Activated T-helper 1 cell treated with Interleukin-2 at 50 U/mL for 16 hours (primary cell): ENCODE measurements around the gene TRABD2B.
"Not testable (repeated sequence)": the region's sequence is repeated elsewhere in the genome, so short reads cannot be mapped to it uniquely, and the experiment has no call there.

Experiments used
- DNase-seq: peaks from one replicate; pipeline ENCODE4 v3.0.0-alpha.2; 2020; ENCODE audit warnings: low read depth

The TRABD2B gene

GRCh38 chr1:47967864-47968555, 29.2 kb downstream of the TRABD2B start:
- DNase-seq = no peak

- DNase-seq = no peak
Observed at GRCh38 chr1:47965816-47966215, 31.4 kb downstream of the TRABD2B start.

GRCh38 chr1:47964636-47965035, 32.5 kb downstream of the TRABD2B start:
- no peak for DNase-seq

- no peak for DNase-seq
Observed at GRCh38 chr1:47963568-47964358, 33.4 kb downstream of the TRABD2B start.

DNA sequence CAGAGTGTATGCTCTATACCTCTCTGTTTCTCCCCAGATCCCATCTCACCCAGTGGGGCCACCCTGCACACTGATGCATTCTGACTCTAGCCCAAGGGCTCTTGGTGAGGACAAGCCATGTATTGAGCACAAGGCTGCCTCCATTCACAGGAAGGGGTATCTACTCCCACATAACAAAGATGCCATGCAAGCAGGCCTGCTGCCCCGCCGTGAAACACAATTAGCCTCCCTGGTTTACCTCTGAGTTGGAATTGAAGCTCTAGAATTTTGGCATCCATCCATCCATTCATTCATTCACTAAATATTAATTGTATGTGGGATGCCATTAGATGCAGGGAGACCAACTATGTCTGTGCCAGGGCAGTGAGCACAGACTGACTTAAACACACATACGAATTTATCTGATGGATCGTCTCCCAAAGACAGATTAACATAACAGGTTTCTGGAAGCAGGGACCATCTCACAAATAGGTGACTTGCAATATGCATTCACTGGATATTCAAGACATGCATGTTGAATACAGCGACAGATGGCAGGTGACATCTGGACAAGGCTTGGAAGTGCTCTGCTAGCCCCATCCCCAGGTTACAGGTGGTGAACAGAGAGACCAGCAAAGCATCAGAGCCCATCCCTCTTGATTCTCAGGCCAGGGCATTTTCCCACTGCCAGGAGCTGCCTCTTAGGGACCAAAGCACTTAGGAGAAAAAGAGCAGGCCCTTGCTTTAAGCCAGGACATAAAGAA, 34.3 kb downstream of the TRABD2B start:
- DNase-seq = no peak

- DNase-seq = not testable (repeated sequence)
Observed at GRCh38 chr1:47961835-47962234, 35.4 kb downstream of the TRABD2B start.

- not testable (repeated sequence) for DNase-seq
Observed at GRCh38 chr1:47956491-47956890, 40.7 kb downstream of the TRABD2B start.

GRCh38 chr1:47953661-47954060, 43.5 kb downstream of the TRABD2B start:
- DNase-seq = no peak

DNA sequence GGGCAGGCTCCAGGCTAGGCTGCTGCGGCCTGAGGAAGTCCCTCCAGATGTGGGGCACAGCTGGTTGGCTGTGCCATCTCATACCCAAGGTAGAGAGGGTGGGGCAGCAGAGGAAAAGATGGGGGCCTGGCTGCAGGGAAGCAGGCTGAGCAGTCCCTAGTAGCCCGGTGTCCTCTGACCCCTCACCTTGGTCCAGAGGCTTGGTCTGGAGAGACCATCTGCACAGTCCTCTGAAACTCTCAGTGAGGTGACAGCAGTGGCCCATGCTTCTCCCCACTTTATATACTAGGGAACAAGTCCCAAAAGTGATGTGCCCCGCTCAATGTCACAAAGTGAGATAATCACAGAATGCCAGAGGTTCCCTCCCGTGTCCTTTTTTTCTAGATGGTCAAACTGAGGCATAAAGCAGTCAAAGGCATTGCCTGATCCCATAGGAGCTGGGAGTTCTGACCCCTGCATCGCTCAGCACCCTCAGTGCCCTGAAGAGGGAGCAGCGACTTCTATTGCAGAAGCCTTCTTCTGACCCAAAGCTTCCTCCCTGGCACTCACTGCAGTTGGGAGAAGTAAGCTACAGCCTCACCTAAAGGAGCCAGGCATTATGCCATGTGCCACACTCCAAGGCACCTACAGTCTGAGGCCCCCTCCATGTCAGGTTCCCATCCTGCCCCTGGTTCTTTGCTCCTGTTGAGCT, 45.5 kb downstream of the TRABD2B start:
- DNase-seq = no peak

- DNase-seq = no peak
Observed at GRCh38 chr1:47951026-47951425, 46.2 kb downstream of the TRABD2B start.

GRCh38 chr1:47950471-47950870, 46.7 kb downstream of the TRABD2B start:
- DNase-seq = no peak

DNA sequence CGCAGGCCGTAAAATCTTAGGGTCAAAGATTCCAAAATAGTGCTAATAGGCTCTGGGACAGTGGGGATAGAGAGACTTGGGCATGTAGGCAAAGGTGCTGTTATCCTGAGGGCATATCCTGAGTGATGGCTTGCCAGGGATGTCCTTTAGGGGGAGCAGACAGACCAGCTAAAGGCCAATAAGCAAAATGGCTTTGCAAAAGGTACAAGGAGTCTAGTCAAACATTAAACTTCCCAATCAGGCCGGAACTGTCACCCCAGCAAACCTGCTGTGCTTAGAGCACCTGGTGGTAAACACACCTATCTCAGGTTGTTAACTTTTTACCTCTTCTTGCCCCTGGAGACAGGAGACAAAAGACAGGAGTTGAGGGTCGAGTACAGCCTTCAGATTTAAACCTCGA, 49.1 kb downstream of the TRABD2B start:
- DNase-seq = no peak

DNA sequence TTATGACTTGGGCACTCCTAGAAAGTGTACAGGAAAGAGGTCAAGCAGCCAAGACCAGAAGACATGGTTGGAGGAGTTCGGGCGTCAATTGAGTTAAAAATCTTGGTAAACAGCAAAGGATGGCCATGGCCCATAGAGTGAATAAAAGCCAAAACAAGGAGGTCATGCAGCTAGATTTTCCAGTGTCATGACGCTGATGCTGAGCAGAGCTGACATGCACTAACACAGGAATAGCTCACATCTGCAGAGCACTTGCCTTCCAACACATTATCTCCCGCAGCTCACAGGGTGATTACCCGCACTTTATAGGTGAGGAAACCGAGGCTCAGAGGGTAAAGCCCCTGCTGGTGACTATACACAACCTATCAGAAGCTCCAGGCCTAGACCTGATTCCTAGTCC, 49.7 kb downstream of the TRABD2B start:
- DNase-seq = no peak

- DNase-seq = no peak
Observed at GRCh38 chr1:47944561-47944960, 52.6 kb downstream of the TRABD2B start.

GRCh38 chr1:47942240-47942629, 55.0 kb downstream of the TRABD2B start:
- no peak for DNase-seq

- DNase-seq = no peak
Observed at GRCh38 chr1:47941609-47942239, 55.5 kb downstream of the TRABD2B start.

GRCh38 chr1:47940779-47941178, 56.4 kb downstream of the TRABD2B start:
- DNase-seq = no peak

DNA sequence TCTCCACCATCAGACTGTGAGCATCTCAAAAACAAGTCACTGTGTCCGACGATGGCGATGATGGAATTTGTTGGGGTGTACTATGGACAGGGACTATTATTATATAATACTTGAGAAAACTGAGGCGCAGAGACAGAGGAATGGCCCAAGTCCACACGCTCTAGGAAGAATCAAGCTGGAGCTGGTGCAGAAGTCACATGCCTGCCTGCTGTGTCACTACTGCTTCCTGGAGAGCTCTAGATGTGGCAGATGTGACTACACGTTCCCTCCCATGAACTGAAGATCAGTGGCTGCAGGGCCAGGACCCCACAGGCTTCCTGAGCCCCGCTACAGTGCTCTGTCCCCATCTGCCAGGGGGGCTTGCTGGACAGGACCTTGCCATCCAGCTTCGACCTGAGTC, 56.9 kb downstream of the TRABD2B start:
- no peak for DNase-seq

- DNase-seq = no peak
Observed at GRCh38 chr1:47938520-47938919, 58.7 kb downstream of the TRABD2B start.

GRCh38 chr1:47937586-47938254, 59.5 kb downstream of the TRABD2B start:
- no peak for DNase-seq

DNA sequence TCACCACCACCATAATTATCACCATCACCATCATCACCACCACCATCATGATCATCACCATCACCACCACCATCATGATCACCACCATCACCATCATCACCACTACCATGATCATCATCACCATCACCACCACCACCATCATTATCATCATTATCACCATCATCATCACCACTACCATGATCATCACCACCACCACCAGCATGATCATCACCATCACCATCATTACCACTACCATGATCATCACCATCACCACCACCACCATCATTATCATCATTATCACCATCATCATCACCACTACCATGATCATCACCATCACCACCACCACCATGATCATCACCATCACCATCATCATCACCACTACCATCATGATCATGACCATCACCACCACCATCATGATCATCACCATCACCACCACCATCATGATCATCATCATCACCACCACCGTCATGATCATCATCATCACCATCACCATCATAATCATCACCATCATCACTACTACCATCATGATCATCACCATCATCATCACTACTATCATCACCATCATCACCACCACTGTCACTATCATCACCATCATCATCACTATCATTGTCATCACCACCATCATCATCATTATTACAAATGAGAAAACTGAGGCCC, 60.2 kb downstream of the TRABD2B start:
- DNase-seq = no peak
